DOHH2 (cell line): Measurements from ENCODE around the gene PKD2L1.
"Not testable (repeated sequence)": the region's sequence is repeated elsewhere in the genome, so short reads cannot be mapped to it uniquely, and the experiment has no call there.

Experiments
- EZH2phosphoT487 ChIP-seq: fragments of 200-600 bp; sonication (generic); IDR thresholded peaks from 2 replicates; pipeline ENCODE4 v1.6.1; 2017; ENCODE audit warnings: borderline replicate concordance, mild to moderate bottlenecking, antibody characterized with exemption, low read length, moderate library complexity, mixed read lengths
- TF ChIP-seq, protein P1 (sequence below): fragments of 200-600 bp; sonication (generic); IDR thresholded peaks from one replicate; pipeline ENCODE4 v1.5.1; 2014; ENCODE audit warnings: antibody characterized with exemption, mild to moderate bottlenecking, low read depth, low read length; ENCODE audit not compliant: poor library complexity, severe bottlenecking

GRCh38 chr10:100276971-100277370 is 53.1 kb downstream of the PKD2L1 start:
- TF ChIP-seq, protein P1, sequence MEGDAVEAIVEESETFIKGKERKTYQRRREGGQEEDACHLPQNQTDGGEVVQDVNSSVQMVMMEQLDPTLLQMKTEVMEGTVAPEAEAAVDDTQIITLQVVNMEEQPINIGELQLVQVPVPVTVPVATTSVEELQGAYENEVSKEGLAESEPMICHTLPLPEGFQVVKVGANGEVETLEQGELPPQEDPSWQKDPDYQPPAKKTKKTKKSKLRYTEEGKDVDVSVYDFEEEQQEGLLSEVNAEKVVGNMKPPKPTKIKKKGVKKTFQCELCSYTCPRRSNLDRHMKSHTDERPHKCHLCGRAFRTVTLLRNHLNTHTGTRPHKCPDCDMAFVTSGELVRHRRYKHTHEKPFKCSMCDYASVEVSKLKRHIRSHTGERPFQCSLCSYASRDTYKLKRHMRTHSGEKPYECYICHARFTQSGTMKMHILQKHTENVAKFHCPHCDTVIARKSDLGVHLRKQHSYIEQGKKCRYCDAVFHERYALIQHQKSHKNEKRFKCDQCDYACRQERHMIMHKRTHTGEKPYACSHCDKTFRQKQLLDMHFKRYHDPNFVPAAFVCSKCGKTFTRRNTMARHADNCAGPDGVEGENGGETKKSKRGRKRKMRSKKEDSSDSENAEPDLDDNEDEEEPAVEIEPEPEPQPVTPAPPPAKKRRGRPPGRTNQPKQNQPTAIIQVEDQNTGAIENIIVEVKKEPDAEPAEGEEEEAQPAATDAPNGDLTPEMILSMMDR, result not testable (repeated sequence)
- not testable (repeated sequence) for TF ChIP-seq EZH2phosphoT487
